WTC11 (cell line): Measurements from ENCODE around the gene ZBTB48. TPM values are rescaled to one million over a fixed set of nuclear protein-coding genes. Genes with fewer than 3 reads are reported as not detected.
A peak's percentile ranks its signal among the peaks of the same experiment; 100 is the strongest.
"Not testable (repeated sequence)": the region's sequence is repeated elsewhere in the genome, so short reads cannot be mapped to it uniquely, and the experiment has no call there.

Experiments
- ATAC-seq: fragments of 200-7000 bp; cut with Tn5 transposase; 2 replicates; pipeline ENCODE4 v1.10.0; 2021; ENCODE audit warnings: mild to moderate bottlenecking, moderate library complexity
- CTCF ChIA-PET: fragments of 300-600 bp; sonication (Branson Sonifier 250); formaldehyde crosslinking; loops from one replicate; lab custom pipeline; 2021; ENCODE audit warnings: antibody characterized with exemption; lab: Charles Lee
- POLR2A ChIA-PET: fragments of 350-600 bp; sonication (Branson Sonifier 250); formaldehyde crosslinking; loops from one replicate; lab custom pipeline; 2021; ENCODE audit warnings: antibody characterized with exemption; lab: Charles Lee
- DNase-seq: peaks from one replicate; pipeline ENCODE4 v3.0.0; 2021; ENCODE audit warnings: low spot score
- H3K27ac Mint-ChIP-seq: 2 replicates; pipeline ENCODE4 v1.8.0; 2021; ENCODE audit warnings: mixed read lengths
- H3K27me3 Mint-ChIP-seq: 2 replicates; pipeline ENCODE4 v1.8.0; 2021; ENCODE audit warnings: low read depth, mild to moderate bottlenecking, moderate library complexity, mixed read lengths
- H3K36me3 Mint-ChIP-seq: 2 replicates; pipeline ENCODE4 v1.8.0; 2021; ENCODE audit warnings: mixed read lengths
- H3K4me1 Mint-ChIP-seq: 2 replicates; pipeline ENCODE4 v1.8.0; 2022; ENCODE audit warnings: mixed read lengths
- H3K4me3 Mint-ChIP-seq: 2 replicates; pipeline ENCODE4 v1.8.0; 2021; ENCODE audit warnings: mild to moderate bottlenecking, moderate library complexity, mixed read lengths
- H3K9me3 Mint-ChIP-seq: 2 replicates; pipeline ENCODE4 v1.8.0; 2021; ENCODE audit warnings: mixed read lengths
- ATF6 ChIP-seq: sonication (generic); formaldehyde crosslinking; IDR thresholded peaks from 2 replicates; pipeline ENCODE4 v1.8.1; 2023; ENCODE audit warnings: mild to moderate bottlenecking, missing genetic modification reagents
- CBFB ChIP-seq: sonication (generic); formaldehyde crosslinking; IDR thresholded peaks from 2 replicates; pipeline ENCODE4 v1.8.1; 2022; ENCODE audit warnings: mild to moderate bottlenecking, low read depth, missing genetic modification reagents
- CTCF ChIP-seq: fragments of 200-600 bp; IDR thresholded peaks from 2 replicates; pipeline ENCODE4 v1.8.0; 2022; ENCODE audit warnings: antibody characterized with exemption
- FOXJ3 ChIP-seq: sonication (generic); formaldehyde crosslinking; IDR thresholded peaks from 2 replicates; pipeline ENCODE4 v1.9.0; 2021; ENCODE audit warnings: missing genetic modification reagents, mild to moderate bottlenecking, borderline replicate concordance
- GRHL2 ChIP-seq: fragments of 250-450 bp; sonication (Bioruptor Pico); IDR thresholded peaks from 2 replicates; pipeline ENCODE4 v1.8.0; 2022; ENCODE audit warnings: mild to moderate bottlenecking, moderate library complexity; ENCODE audit not compliant: insufficient replicate concordance, severe bottlenecking
- GTF2I ChIP-seq: fragments of 250-450 bp; sonication (Bioruptor Pico); conservative IDR thresholded peaks from 2 replicates; pipeline ENCODE4 v1.4.0; 2021; ENCODE audit warnings: mild to moderate bottlenecking
- MLX ChIP-seq: sonication (generic); formaldehyde crosslinking; IDR thresholded peaks from 2 replicates; pipeline ENCODE4 v1.8.1; 2023; ENCODE audit warnings: mild to moderate bottlenecking, missing genetic modification reagents, moderate library complexity
- NFATC4 ChIP-seq: fragments of 250-450 bp; sonication (Bioruptor Pico); IDR thresholded peaks from 2 replicates; pipeline ENCODE4 v1.9.0; 2021; ENCODE audit warnings: mild to moderate bottlenecking
- RORB ChIP-seq: fragments of 250-450 bp; sonication (Bioruptor Pico); IDR thresholded peaks from 2 replicates; pipeline ENCODE4 v1.9.0; 2021; ENCODE audit warnings: mild to moderate bottlenecking
- SMAD3 ChIP-seq: sonication (generic); formaldehyde crosslinking; IDR thresholded peaks from 2 replicates; pipeline ENCODE4 v1.8.0; 2022; ENCODE audit warnings: missing genetic modification reagents, mild to moderate bottlenecking, borderline replicate concordance
- ZNF138 ChIP-seq: sonication (generic); formaldehyde crosslinking; conservative IDR thresholded peaks from 2 replicates; pipeline ENCODE4 v1.8.1; 2022; ENCODE audit warnings: mild to moderate bottlenecking, moderate library complexity, missing genetic modification reagents
- ZNF425 ChIP-seq: fragments of 250-450 bp; sonication (Bioruptor Pico); conservative IDR thresholded peaks from 2 replicates; pipeline ENCODE4 v1.9.0; 2021; ENCODE audit warnings: mild to moderate bottlenecking
- ZSCAN18 ChIP-seq: fragments of 250-450 bp; sonication (Bioruptor Pico); IDR thresholded peaks from 2 replicates; pipeline ENCODE4 v2.1.2; 2022; ENCODE audit warnings: mild to moderate bottlenecking, moderate library complexity
- total RNA-seq: library from RNA; stranded (reverse); gene quantifications from 3 replicates; pipeline ENCODE4 v1.2.3, GENCODE V29; 2021

Gene ZBTB48
- total RNA-seq, 1 experiment from 2014 or later: 29.1 TPM

GRCh38 chr1:6599141-6599975 lies 19.6 kb downstream of the ZBTB48 start:
- Mint-ChIP-seq H3K36me3 (peaks cover 21% of the 10 kb centered on the region), H3K4me1 (peaks cover 22% of the 10 kb centered on the region), H3K4me3 (no peak overlapping the region), H3K9me3 (no peaks in the 10 kb centered on the region), H3K27ac (no peak overlapping the region), H3K27me3 (no peaks in the 10 kb centered on the region; the same call in 1 of the 2 replicates)
- DNase-seq (no peak), ATAC-seq (no peak)
- TF ChIP-seq ZNF138 (CRISPR knock-in tag): no peak
- TF ChIP-seq ATF6 (CRISPR knock-in tag): no peak
- no peak for TF ChIP-seq SMAD3 (CRISPR knock-in tag)
- TF ChIP-seq GRHL2 (CRISPR knock-in tag): no peak
- TF ChIP-seq RORB (CRISPR knock-in tag): no peak
- no peak for TF ChIP-seq NFATC4 (CRISPR knock-in tag)
- TF ChIP-seq CTCF: no peak
- TF ChIP-seq FOXJ3 (CRISPR knock-in tag): no peak
- TF ChIP-seq ZSCAN18 (CRISPR knock-in tag): no peak
- no peak for TF ChIP-seq ZNF425 (CRISPR knock-in tag)
- no peak for TF ChIP-seq GTF2I
- ChIA-PET CTCF (interaction anchor here (1.1 to 1.4 kb wide), 2 partner anchors 17 to 45 kb away, joined by 3 to 7 read pairs; partner anchors contain the start of genes NOL9 and TAS1R1), POLR2A (no interaction called here)

GRCh38 chr1:6599991-6600390 lies 20.2 kb downstream of the ZBTB48 start:
- H3K27ac Mint-ChIP-seq, ATAC-seq, H3K27me3 Mint-ChIP-seq, H3K9me3 Mint-ChIP-seq, POLR2A ChIA-PET, DNase-seq: not testable (repeated sequence)
- Mint-ChIP-seq H3K4me3 (peak overlapping the region; percentile 80), H3K36me3 (peaks cover 19% of the 10 kb centered on the region), H3K4me1 (peaks cover 23% of the 10 kb centered on the region)
- CTCF ChIA-PET: interaction anchor here (0.8 to 1.4 kb wide), 4 partner anchors 16 to 160 kb away, joined by 3 to 7 read pairs (median 4); partner anchors contain the start of genes NOL9 and TAS1R1

- POLR2A ChIA-PET: no interaction called here
- Mint-ChIP-seq H3K27ac (peak overlapping the region; percentile 41; the same call in 1 of the 2 replicates), H3K9me3 (no peaks in the 10 kb centered on the region), H3K27me3 (no peaks in the 10 kb centered on the region; the same call in 1 of the 2 replicates), H3K4me3 (peak overlapping the region; percentile 80), H3K4me1 (peaks cover 23% of the 10 kb centered on the region), H3K36me3 (peaks cover 14% of the 10 kb centered on the region)
- TF ChIP-seq CBFB (CRISPR knock-in tag) (no peak), MLX (CRISPR knock-in tag) (no peak)
- CTCF ChIA-PET: interaction anchor here (0.7 to 1.4 kb wide), 5 partner anchors 15 to 160 kb away, joined by 3 to 7 read pairs (median 4); partner anchors contain the start of genes NOL9 and TAS1R1
- no peak for DNase-seq
- no peak for ATAC-seq
Measured at GRCh38 chr1:6600410-6601048, 20.7 kb downstream of the ZBTB48 start.
